Breast epithelium (tissue), 3 donors: ENCODE data around the gene PPARG.

Source experiments
- CTCF ChIP-seq, 3 donors: fragments of 450-650 bp; IDR thresholded peaks; one replicate each; pipeline ENCODE4 v1.5.1; 2016 to 2017; ENCODE audit warnings: antibody characterized with exemption in 3 of 3, mild to moderate bottlenecking in 3 of 3, moderate library complexity in 3 of 3
- POLR2A ChIP-seq: fragments of 450-650 bp; IDR thresholded peaks from one replicate; pipeline ENCODE4 v1.6.1; 2016; ENCODE audit warnings: antibody characterized with exemption, mild to moderate bottlenecking, moderate library complexity
- POLR2AphosphoS5 ChIP-seq, 3 donors: sonication (generic); formaldehyde crosslinking; IDR thresholded peaks; one replicate each; pipeline ENCODE4 v1.6.1; 2017; ENCODE audit warnings: antibody characterized with exemption in 3 of 3

- TF ChIP-seq POLR2A (no peak), CTCF (IDR thresholded peaks at IDR 0.05) (no peak), POLR2AphosphoS5 (IDR thresholded peaks at IDR 0.05) (no peak)
Observed at GRCh38 chr3:12342151-12342550, 53.3 kb downstream of the PPARG start.
